GM19328 (cell line): Measurements from ENCODE around the gene RMRP.
A peak's percentile ranks its signal among the peaks of the same experiment; 100 is the strongest.
"Not testable (repeated sequence)": the region's sequence is repeated elsewhere in the genome, so short reads cannot be mapped to it uniquely, and the experiment has no call there.

ENCODE experiments used
- ATAC-seq: cut with Tn5 transposase; IDR thresholded peaks from one replicate; pipeline ENCODE4 v1.9.1; 2021; ENCODE audit warnings: mild to moderate bottlenecking, moderate library complexity; ENCODE audit not compliant: unreplicated experiment

RMRP gene

DNA sequence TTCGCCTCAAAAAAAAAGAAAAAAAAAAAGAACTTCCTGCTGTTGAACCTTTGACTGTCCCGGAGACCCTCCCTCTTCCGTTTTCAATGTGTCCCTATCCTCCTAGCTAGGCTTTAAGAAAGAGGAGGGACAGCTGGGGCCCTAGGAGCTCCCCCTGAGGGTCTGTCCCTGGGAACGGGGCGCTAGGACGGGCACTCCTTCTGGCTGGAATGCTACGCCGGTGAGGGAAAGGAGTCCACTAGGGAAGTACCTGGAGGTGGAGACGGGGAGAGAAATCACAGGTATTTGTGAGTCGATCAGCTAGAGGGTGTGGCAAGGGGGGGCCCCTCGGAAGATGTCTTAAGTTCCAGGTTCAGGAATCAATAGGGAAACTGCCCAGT is 11.7 kb downstream of the RMRP start:
- ATAC-seq = no peak

DNA sequence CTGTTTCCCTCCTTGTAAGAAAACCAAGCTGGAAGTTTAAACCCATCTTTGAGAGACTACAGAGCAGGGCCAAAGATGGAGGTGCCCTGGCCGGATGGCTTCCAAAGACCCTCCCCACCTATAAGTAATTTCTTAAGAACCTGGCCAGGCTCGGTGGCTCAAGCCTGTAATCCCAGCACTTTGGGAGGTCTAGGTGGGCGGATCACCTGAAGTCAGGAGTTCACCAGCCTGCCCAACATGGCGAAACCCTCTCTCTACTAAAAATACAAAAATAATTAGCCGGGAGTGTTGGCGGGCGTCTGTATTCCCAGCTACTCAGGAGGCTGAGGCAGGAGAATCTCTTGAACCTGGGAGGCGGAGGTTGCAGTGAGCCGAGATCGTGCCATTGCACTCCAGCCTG is 12.1 kb downstream of the RMRP start:
- ATAC-seq = not testable (repeated sequence)

DNA sequence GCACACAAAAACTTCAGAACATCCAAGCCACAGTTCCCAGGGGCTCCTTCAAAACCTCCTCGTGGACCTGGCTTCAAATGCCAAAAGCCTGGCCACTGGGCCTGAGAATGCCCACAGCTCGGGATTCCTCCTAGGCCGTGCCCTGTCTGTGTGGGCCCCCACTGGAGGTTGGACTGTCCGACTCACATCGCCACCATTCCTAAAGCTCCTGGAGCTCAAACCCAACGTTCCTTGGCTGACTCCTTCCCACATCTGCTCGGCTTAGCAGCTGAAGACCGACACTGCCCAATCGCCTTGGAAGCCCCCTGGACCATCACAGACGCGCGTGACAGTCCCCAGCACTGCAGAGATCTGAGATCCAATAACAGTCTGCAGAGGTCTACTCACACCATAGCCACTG is 14.8 kb downstream of the RMRP start:
- no peak for ATAC-seq

DNA sequence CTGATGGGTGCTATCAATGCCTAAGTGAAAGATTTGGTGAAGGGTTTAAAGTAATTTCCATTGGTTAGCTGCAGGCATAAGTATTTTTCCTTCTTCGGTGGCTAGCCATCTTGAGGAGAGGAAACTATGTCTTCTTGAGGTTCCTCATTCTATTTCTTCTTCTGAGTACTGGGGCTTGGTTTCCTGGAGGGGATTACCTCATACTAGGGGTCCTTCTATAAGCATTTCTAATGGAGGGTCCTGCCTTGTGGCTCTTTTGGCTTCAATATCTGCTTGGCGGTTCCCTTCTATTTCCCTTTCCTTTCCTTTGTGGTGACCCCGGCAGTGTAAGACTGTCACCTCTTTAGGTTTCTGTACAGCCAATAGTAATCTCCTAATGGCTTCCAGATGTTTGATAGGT is 16.3 kb downstream of the RMRP start:
- not testable (repeated sequence) for ATAC-seq

DNA sequence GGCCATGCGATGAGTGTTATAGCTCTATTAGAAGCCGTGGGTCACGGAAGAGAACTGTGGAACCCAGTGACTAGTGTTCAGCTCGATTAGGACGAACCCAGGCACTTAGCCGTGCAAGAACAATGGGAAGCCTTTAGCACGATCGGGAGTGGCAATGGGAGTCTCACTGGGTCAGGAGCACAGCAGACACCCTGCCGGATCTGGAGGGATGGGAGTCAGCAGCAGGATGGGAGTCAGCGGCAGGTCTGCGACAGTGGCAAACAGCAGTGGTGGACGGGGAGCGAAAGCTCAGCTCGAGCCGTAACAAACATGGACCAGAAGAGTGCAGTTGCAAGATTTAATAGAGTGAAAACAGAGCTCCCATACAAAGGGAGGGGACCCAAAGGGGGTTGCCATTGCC is 17.4 kb downstream of the RMRP start:
- not testable (repeated sequence) for ATAC-seq

DNA sequence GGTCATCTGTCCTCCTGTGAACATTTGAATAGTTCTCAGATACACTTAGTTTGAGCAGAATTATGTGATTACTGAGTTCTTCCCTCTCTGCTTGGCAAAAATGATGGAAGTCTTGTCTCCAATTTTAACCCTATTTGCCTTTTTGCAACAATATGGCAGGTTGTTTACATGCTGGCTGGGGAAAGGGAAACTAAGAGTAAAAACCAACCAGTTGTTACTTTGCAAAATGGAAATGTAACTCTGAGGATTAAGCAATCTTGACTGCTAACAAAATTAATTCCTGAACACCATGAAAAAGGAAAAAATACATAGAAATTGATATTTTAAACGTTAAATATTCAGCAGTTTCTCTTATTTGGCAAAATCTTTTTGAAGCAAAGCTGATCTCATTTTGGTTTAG is 18.2 kb downstream of the RMRP start:
- ATAC-seq = no peak

DNA sequence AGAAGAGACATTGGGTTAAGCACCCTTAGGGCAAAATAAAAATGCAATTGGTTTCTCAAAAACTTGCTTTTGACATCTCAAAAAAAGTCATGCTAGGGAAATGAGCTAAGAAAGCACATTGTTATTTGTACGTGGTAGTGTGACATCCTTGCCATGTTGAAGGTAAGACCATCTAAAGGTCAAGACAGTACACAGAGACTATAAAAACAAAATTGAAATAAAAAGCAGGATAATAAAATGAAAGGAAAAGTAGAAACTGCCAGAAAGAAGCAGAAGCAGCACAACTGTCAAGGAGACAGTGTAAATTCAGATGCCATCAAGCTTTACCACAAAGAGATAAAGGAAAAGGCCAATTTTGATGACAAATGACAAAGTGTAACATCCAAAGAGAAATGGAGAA is 18.6 kb downstream of the RMRP start:
- not testable (repeated sequence) for ATAC-seq

DNA sequence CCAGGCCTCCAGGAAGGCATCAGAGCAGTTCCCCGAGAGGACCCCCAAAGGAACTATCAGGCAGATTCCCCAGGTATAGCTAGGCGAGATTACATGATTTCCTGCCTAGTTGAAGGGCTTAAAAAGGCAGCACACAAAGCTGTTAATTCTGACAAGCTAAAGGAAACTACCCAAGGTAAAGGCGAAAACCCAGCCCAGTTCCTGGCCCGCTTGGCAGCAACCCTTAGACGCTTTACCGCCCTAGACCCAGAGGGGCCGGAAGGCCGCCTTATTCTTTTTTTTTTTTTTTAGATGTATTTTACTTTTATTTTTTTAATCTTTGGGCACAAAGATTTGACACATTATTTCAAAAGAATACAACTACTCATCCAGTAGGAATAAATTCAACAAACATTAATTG is 19.1 kb downstream of the RMRP start:
- ATAC-seq = not testable (repeated sequence)

DNA sequence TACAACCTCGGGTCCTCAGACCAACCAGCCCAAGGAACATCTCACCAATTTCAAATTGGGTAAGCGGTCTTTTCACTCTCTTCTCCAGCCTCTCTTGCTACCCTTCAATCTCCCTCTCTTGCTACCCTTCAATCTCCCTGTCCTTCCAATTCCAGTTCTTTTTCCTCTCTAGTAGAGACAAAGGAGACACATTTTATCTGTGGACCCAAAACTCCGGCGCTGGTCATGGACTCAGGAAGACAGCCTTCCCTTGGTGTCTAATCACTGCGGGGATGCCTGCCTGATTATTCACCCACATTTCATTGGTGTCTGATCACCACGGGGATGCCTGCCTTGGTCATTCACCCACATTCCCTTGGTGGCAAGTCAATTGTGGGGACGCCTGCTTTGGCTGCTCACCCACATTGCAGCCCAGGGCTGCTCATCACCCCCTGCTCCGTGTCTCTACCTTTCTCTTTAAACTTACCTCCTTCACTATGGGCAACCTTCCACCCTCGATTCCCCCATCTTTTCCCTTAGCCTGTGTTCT is 20.3 kb downstream of the RMRP start:
- not testable (repeated sequence) for ATAC-seq

DNA sequence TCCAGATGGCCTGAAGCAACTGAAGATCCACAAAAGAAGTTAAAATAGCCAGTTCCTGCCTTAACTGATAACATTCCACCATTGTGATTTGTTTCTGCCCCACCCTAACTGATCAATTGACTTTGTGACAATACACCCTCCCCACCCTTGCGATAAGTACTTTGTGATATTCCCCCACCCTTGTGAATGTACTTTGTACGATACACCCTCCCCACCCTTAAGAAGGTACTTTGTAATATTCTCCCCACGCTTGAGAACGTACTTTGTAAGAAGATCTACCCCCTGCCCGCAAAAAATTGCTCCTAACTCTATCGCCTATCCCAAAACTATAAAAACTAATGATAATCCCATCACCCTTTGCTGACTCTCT is 21.0 kb downstream of the RMRP start:
- ATAC-seq = not testable (repeated sequence)

DNA sequence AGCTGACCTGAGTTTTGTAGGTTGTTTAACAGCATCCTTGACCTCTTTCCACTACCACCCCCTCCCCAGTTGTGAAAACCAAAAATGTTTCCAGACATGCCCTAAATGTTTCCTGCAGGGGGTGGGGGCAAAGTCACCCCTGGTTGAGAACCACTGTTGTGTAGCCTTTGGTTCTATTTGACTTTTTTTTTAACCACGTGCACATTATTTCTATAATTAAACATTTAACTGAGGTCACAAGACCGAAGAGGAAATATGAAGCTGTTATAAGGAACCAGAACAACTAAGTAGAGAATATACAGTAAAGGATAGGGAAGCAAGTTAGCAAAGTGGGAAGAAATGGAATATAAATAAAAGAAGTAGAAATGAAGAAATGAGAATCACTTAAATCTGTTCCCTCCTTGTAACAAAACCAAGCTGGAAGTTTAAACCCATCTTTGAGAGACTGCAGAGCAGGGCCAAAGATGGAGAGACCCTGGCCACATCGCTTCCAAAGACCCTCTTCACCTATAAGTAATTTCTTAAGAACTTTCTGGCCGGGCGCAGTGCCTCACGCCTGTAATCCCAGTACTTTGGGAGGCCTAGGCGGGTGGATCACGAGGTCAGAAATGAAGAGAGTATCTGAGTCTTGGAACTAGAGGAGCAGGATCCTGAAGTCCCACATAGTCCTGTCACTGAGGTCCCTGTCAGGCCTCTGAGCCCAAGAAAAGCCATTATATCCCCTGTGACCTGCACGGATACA is 21.5 kb downstream of the RMRP start:
- ATAC-seq = no peak

DNA sequence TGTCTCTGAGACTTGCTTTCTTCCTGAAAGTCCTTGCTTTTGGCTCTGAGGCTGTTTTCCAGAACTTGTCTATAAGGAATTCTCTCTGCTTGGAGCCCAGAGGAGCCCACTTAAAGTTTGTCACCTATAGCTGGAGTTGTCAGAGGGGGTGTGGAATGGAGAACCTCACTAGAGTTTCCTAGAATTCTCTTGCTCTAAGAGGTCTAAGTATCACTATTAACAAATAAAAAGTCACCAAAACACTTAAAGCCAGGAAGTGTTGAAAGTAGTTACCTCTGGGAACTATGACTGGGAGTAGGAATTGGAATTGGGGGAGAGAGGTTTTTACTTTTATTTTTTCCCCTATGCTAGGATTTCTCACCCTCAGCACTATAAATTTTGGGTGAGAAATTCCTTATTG is 22.1 kb downstream of the RMRP start:
- ATAC-seq = no peak

DNA sequence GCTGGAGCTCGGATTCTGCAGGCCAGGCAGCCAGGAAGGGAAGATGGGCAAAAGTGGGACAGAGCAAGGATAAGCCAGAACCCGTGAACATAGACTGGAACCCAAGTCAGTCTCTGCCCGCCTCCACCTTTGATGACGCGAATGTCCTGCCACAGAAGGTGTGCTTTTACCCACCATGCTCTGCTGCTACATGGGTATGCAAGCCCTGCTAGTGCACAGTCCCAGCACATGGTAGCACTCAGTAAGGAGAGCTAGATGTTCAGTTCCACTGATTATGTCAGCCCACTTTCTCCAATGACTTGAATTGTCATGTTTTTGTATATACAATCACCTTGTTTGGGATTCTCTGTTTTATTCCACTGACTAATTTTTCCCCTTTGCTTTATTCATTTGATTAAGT is 28.2 kb downstream of the RMRP start:
- ATAC-seq = no peak

DNA sequence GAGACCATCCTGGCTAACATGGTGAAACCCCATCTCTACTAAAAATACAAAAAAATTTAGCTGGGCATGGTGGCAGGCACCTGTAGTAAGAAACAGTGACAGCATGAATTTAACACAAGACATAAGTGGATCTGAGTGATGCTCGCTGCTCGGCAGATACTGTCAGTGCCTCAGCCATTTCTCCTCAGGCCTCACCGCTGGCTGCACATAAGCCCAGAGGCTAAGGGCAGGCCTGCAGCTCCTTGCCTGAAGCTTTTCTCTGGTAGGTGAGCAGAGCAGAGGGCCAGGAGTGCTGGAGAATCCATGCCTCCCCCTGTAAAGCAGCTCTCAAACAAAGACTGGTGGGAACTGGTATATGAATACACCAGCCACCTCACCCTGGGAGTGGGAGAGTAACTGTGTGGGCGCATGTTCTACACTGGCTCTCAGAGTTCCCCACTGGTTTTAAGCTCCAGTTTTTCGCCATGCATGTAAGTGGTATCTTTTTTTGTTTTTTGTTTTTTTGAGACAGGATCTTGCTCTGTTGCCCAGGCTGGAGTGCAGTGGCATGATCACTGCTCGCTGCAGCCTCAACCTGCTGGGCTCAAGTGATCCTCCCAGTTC is 29.3 kb downstream of the RMRP start:
- no peak for ATAC-seq

DNA sequence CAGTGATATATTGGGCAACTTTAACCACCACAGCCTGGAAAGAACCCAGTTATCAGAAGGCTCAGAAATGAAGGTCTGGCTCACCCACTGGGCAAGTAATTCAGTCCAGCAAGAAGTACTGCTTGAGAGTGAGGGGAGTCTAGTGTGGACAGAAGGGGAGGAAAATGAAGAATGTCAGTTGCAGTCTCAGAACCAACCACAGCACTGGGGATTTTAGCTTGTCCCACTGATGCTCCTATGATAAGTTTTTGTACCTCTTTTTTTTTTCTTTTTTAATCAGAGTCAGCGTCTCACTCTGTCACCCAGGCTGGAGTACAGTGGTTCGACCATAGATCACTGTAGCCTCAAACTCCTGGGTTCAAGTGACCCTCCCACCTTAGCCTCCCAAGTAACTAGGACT is 30.2 kb downstream of the RMRP start:
- ATAC-seq = no peak

DNA sequence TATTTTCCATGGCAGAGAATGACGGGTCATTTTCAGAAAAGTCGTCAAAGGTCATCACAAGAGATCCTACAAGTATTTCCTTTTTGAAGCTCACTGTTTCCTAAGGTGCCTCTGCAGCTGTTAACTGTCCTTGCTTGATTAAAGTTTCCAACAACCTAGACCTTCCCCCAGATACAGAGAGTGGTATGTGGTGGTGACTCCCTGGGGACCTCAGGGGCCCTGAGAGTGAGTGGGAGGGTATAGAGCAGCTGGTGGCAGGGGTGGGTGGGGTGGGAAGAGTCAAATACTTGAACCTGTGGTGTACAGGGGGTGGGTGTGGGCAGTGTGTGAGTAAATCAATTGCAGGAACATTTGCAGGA is 38.0 kb downstream of the RMRP start:
- peak; percentile 44 for ATAC-seq

DNA sequence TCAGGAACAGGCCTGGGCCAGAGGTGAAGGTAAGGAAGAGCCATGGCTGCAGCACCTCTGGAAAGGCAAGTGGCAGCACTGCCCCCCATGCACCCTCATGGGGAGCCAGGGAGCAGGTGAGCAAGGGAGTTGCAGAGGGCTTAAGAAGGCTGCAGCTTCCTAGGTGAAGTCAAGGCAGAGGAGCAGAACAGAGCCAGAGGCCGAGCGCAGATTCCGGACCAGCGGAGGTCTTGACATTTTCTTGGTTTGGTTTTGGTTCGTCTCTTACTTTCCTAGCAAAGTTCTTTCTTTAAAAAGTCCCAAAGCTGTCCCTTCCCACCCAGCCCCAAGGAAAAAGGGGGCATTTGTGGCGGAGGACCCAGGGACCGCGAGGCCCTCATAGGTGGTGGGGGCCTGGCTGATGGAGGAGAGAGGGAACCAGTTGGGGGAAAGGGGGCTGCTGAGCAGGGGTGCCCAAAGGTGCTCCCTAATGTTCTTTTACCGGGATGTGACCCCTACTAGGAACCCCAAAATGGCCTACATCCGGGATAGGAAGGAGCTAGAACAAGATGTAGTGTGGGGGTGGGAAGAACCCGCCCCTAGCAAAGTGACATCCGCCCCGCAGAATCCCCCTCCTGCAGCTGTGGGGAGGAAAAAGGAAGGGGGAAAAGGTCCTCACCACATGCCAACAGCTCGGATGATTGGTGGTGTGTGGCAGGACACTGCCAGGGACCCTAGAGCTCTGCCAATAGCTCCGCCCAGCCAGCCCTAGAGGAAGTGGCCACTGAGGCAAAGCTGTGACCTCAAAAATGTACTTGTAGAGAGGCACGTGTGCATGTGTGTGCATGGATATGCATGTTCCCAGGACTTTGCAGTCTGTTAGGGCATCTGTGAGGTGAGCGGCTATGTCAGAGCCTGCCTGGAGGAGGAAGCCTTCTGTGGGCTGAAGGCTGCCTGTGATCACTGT is 38.7 kb downstream of the RMRP start:
- ATAC-seq = peak; percentile 41

DNA sequence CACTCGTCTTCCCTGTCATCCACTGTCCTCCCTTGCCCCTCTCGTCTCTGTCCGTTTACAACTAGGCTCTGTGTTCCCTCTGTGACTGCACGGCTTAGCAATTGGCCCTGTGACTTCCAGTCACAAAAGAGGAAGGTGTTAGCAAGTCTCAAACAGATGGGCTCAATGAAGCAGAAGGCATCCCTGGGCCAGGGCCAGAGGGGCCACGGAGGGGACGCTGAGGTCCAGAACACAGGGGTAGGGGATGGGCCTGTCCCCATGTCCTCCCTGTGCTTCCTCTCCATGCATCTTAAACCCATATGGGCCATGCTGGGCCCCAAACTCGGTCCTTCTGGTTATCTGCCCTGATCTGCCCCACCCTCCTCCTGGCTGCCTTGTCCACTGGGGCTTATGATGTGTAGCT is 39.5 kb downstream of the RMRP start, which contains the start of gene CD72:
Gene CD72 (minus strand): TSS at position 89 of the 403 bp plus-strand sequence. CDS start 110 bp downstream, outside the sequence.
- no peak for ATAC-seq

DNA sequence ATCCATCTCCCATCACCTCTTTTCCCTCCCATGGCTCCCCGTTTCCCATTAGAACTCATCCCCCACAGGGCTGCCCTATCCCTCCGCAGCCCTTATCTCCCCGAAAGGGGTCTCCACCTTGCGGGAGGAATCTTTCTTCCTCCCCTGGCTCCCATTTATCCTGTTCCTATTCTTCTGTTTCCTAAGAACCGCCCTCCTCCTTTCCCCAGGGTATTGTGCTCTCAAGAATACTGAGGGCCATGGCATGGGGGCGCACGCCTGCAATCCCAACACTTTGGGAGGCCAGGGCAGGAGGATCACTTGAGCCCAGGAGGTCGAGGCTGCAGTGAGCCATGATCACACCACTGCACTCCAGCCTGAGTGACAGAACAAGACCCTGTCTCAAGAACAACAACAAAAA is 40.3 kb downstream of the RMRP start:
- ATAC-seq = no peak

DNA sequence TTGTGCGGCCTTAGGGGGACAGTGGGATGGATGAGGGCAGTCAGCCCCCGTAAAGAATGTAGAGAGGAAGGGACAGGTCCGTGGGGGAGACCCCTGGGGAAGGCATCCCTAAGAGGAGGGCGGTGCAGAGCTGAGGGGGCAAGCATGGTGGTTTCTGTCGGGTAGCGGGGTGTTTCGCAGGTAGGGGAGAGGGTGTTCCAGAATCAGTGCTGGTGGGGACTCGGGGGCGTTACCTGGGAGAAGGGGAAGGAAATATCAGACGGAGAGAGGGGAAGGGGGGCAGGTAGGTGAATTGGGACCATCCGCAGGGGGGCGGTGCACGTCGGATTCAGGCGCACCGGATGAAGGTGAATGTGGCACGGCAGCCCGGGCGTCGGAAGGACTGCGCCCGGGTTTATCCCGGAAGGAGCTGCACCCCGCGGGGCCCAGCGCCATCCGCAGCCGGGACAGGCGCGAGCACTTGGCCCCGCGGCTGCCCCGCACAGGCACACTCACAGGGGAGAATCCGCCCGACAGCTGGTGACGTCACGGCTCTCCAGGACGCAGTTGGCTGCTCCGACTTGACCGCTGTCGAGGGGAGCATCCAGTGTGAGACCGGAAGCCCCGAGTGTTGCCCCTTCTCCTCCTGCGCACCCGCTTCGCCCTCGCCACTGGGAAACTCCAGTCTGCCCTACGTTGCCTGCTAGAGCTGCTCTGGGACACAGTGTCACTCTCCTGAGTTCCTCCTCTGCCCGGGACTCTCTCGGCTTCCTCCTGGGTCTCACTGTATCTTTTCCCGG is 40.9 kb downstream of the RMRP start:
- ATAC-seq = no peak
